Endometrial microvascular endothelial cells (primary cell): ENCODE measurements around the gene SIDT1. TPM values are rescaled to one million over a fixed set of nuclear protein-coding genes. Genes with fewer than 3 reads are reported as not detected.

Experiments used
- in situ Hi-C: cut with HindIII; loops from 2 replicates; pipeline ENCODE4 v1.10.0; 2017; ENCODE audit warnings: low sequenced_read_pairs, low pct_unique_long_range_greater_than_20kb; ENCODE audit errors: inconsistent ontology term
- total RNA-seq: library from RNA; depleted of rRNA; stranded (reverse); fragments of >200 nt; gene quantifications from one replicate; pipeline ENCODE4 v1.2.3, GENCODE V29; 2015; ENCODE audit errors: inconsistent ontology term

Gene SIDT1
- total RNA-seq, 1 donor from 2014 or later, result not detected

- in situ Hi-C loops, result no loop called here
Measured at GRCh38 chr3:113536627-113537101, 4.3 kb downstream of the SIDT1 start.

DNA sequence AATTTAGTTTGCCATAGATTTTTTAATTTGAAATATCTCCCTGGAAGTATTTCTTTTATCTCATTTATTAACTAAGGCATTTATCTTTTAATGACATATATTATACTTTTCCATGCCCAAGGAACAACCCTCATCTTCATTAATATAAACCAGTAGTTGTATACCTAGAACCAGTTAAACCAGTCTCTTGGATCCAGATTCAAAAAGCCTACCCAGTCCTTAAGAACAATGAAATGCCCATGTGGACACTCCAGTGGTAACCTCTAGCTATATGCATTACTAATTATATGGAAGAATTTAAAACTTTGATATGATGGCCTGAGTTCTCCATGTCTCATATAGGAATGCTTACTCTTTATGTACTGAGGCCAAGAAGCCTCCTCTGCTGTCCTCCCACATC is 4.8 kb downstream of the SIDT1 start:
- in situ Hi-C loops, result no loop called here

DNA sequence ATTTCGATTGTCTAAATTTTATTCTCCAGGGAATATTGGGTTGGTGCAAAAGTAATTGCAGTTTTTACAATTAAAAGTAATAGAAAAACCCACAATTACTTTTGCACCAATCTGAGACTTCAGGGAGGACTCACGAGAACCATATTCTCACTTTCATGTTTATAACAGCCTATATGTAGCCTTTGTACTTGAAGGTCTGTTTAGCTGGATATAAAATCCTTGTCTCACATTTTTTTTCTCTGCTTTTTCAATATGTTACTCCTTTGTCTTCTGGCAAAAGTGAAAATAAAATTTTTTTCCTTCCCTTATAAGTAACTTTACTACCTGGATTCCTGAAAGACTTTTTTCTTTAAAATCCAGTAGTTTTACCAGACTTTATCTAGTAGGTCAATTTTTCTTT is 9.2 kb downstream of the SIDT1 start:
- in situ Hi-C loops, result no loop called here

DNA sequence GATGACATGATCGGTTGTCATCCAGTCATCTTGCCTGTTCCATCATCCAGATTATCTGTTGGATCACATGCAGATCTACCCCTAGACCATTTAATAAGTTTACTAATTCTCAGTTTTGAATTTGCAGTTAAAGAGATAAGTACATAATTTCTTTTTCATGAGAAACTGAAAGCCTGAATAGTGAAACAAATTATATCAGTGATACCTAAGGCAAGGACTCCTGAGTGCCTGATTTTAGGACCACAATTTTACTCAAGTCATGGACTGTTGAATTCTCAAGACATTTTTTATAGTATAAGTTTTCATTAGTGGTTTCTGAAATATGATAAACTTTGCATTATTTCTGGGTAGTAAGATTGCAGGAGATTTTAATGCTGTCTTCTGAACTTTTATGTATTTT is 13.2 kb downstream of the SIDT1 start:
- in situ Hi-C loops, result no loop called here

GRCh38 chr3:113546414-113546893 is 14.1 kb downstream of the SIDT1 start:
- in situ Hi-C loops, result no loop called here

DNA sequence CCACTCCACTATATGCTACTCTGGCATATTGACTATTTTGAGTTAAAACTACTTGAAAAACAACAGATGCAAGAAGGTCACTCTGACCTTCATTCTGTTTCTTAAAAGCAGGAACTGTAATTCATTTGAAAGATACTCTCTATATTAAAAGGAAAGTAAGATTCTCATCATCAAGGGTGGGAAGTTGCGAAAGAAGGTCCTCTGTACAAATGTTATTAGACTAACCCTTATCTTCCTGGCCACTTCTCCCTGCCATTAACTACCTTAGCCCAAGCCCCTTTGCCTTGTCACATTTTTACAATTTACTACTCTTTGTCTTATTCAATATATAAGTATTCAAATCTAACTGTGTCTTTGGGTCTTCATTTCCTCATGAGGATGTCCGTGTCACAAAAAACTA is 16.1 kb downstream of the SIDT1 start:
- in situ Hi-C loops, result no loop called here

DNA sequence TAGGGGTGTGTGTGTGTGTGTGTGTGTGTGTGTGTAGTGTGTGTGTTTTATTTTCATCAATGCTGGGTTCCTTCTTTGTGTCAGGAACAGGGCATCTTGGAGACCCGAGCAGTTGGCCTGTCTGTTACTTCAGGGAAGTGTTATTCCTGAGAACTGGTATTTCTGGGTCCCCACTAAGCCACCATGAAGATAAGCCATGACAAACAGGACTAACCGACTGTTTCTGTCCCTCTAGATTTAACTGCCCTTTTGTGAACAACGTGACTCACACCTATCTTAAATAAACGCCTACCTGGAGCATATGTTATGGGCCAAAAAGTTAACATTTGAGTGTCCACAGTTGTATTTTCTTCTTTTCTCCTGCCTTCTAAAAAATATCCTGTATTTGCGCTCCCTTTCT is 19.5 kb downstream of the SIDT1 start:
- in situ Hi-C loops, result no loop called here

GRCh38 chr3:113552851-113553250 is 20.5 kb downstream of the SIDT1 start:
- in situ Hi-C loops, result no loop called here

- in situ Hi-C loops, result no loop called here
Measured at GRCh38 chr3:113555138-113555537, 22.8 kb downstream of the SIDT1 start.

GRCh38 chr3:113556316-113556945 is 24.1 kb downstream of the SIDT1 start:
- in situ Hi-C loops, result no loop called here

DNA sequence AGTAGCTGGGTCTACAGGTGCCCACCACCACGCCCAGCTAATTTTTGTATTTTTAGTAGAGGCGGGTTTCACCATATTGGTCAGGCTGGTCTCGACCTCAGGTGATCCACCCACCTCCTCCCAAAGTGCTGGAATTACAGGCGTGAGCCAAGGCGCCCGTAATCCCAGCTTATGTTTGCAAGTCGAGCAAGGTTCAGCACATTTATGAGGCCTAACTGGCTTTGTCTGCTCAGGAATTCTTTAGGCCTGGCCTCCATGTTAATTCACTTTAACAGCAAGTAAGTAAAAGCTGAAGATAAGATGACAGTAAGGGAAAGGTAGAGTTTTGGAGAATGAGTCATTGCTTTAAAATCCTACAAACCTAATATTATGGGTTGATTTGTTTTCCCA is 24.6 kb downstream of the SIDT1 start:
- in situ Hi-C loops, result no loop called here

DNA sequence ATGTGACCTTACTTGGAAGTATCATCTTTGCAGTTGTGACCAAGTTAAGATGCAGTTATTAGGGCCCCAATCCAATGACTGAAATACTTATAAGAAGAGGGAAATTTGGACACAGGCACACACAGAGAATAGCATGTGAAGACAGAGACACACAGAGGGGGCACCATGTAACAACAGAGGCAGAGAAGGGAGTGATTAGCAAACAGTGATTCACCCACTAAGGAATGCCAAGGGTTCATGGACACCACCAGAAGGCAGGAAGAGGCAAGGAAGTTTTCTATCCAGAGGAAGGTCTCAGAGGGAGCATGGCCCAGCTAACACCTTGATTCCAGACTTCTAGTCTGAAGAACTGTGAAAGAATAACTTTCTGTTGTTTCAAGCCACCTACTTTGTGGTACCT is 25.0 kb downstream of the SIDT1 start:
- in situ Hi-C loops, result no loop called here

GRCh38 chr3:113559009-113559408 is 26.7 kb downstream of the SIDT1 start:
- in situ Hi-C loops, result no loop called here

DNA sequence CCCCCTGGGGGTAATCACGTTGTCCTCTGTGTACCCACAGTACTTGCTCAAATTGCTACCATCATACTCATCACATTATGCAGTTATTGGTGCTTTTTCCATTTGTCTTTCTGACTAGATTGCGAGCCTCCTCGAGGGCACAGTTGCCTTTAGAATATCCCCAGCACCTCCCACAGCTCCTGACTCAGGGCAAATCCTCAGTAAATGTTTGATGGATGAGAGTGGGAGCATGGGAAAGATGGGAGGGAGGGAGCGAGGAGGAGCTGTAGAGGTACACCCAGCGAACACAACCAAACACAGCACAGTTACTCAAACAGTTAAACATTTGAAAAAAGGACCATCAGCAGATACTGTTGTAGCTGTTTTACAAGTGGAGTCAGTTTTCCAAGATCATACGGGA is 27.9 kb downstream of the SIDT1 start:
- in situ Hi-C loops, result no loop called here

GRCh38 chr3:113560831-113561623 is 28.7 kb downstream of the SIDT1 start:
- in situ Hi-C loops, result no loop called here

- in situ Hi-C loops, result no loop called here
Measured at GRCh38 chr3:113565555-113565954, 33.2 kb downstream of the SIDT1 start.

DNA sequence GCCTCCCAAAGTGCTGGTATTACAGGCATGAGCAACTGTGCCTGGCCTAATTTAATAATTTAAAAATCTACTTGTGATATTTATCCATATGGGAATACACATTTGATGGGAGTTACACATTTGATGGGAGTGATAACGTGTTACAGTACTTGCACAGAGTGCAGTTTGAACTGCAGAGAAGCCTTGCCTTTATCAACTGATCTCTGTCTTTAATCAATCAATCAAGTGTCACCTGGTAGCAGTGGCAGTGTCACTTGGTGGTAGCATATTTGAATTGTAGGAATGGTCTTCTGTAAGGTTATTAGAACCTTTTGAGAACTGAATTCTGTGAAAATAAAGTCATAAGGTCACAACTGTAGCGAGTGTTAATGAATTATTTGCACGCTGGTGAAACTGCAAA is 37.8 kb downstream of the SIDT1 start:
- in situ Hi-C loops, result no loop called here

DNA sequence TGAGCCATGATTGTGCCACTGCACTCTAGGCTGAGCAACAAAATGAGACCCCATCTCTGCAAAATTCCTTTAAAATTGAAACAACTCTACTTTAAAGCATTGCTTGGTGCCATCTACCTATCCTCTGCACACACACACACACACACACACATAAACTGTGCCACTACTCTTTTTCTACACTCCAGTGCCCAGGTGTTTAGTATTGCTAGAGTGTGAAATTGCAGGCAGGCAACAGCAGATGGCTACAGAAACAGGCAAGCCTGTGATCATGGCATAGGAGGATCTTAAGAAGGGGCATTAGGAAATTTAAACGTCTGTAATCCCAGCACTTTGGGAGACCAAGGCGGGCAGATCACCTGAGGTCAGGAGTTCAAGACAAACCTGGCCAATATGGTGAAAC is 39.0 kb downstream of the SIDT1 start:
- in situ Hi-C loops, result no loop called here

DNA sequence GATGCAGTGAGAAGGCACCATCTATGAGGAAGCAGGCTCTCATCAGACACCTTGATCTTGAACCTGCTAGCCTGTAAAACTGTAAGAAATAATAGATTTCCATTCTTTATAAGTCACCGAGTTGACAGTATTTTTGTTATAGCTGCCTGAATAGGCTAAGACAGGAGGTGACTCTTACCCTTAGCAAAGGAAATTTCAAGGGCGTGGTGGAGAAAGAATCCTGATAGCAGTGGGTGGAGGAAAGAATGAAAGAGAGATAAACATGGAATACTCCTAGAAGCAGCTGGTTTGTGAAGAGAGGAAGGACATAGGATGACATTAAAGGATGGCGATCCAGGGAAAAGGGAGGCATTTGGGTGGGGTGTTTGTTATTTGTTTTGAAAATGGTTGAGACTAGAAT is 41.4 kb downstream of the SIDT1 start:
- in situ Hi-C loops, result no loop called here

DNA sequence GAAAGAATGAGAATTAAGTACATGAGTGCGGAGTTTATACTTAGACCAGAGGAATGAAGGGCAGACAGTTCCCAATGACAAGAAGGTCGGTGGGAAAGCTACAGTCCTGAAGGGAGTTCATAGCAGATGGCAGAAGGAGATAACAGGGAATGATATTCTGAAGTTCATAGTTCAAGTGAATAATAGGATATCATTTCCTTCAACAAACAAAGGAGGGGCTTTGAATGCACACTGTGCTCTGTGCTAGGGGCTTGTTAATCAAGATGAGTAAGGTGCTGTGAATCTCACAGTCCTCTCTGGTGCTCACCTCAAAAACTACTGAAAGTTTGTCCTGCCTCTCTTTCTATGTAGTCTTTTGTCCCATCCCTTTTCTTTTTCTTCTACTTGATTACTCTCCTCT is 41.9 kb downstream of the SIDT1 start:
- in situ Hi-C loops, result no loop called here
